Loucy (cell line): ENCODE results near the gene SUCLG2.

ENCODE experiments used
- H2AFZ ChIP-seq: fragments of 200-600 bp; sonication (generic); 2 replicates; pipeline ENCODE4 v1.6.0; 2016; ENCODE audit warnings: antibody characterized with exemption, mild to moderate bottlenecking, low read length, moderate library complexity
- H3F3A ChIP-seq: fragments of 200-600 bp; 2 replicates; pipeline ENCODE4 v1.6.0; 2016; ENCODE audit warnings: antibody characterized with exemption, low read depth, mild to moderate bottlenecking
- H3K27me3 ChIP-seq: fragments of 200-600 bp; sonication (generic); 2 replicates; pipeline ENCODE4 v1.6.1; 2014; ENCODE audit warnings: low read length, mild to moderate bottlenecking; ENCODE audit not compliant: insufficient read depth, poor library complexity, severe bottlenecking
- H3K36me3 ChIP-seq: fragments of 200-600 bp; sonication (generic); 2 replicates; pipeline ENCODE4 v1.6.1; 2016; ENCODE audit warnings: low read length; ENCODE audit not compliant: insufficient read depth
- H3K4me1 ChIP-seq: fragments of 200-600 bp; sonication (generic); 2 replicates; pipeline ENCODE4 v1.5.1; 2014; ENCODE audit warnings: low read length, mild to moderate bottlenecking; ENCODE audit not compliant: insufficient read depth, poor library complexity, severe bottlenecking
- H3K4me2 ChIP-seq: fragments of 200-600 bp; sonication (generic); 2 replicates; pipeline ENCODE4 v1.6.0; 2014; ENCODE audit warnings: antibody characterized with exemption, low read length, low read depth, mild to moderate bottlenecking; ENCODE audit not compliant: poor library complexity, severe bottlenecking
- H3K4me3 ChIP-seq: fragments of 200-600 bp; sonication (generic); 2 replicates; pipeline ENCODE4 v1.5.1; 2014; ENCODE audit warnings: low read length, mild to moderate bottlenecking, mixed read lengths; ENCODE audit not compliant: poor library complexity, severe bottlenecking
- H3K79me2 ChIP-seq: fragments of 200-600 bp; sonication (generic); 2 replicates; pipeline ENCODE4 v1.6.1; 2014; ENCODE audit warnings: low read length; ENCODE audit not compliant: insufficient read depth
- H3K9ac ChIP-seq: fragments of 200-600 bp; sonication (generic); 2 replicates; pipeline ENCODE4 v1.6.0; 2014; ENCODE audit warnings: mild to moderate bottlenecking, low read depth, low read length, moderate library complexity; ENCODE audit not compliant: poor library complexity, severe bottlenecking
- H3K9me2 ChIP-seq: fragments of 200-600 bp; sonication (generic); replicated peaks from 2 replicates; pipeline ENCODE4 v1.6.1; 2016; ENCODE audit warnings: low read depth, low read length, mixed read lengths
- H3K9me3 ChIP-seq: fragments of 200-600 bp; sonication (generic); 2 replicates; pipeline ENCODE4 v1.6.1; 2014; ENCODE audit warnings: mild to moderate bottlenecking, antibody characterized with exemption, low read length, low read depth; ENCODE audit not compliant: insufficient read depth
- H4K20me1 ChIP-seq: fragments of 200-600 bp; sonication (generic); 2 replicates; pipeline ENCODE4 v1.6.0; 2014; ENCODE audit warnings: antibody characterized with exemption, low read length, mild to moderate bottlenecking; ENCODE audit not compliant: insufficient read depth, poor library complexity, severe bottlenecking
- CTCF ChIP-seq: fragments of 200-600 bp; sonication (generic); conservative IDR thresholded peaks from 2 replicates; pipeline ENCODE4 v1.5.1; 2014; ENCODE audit warnings: mild to moderate bottlenecking, antibody characterized with exemption, low read length
- EZH2phosphoT487 ChIP-seq: fragments of 200-600 bp; IDR thresholded peaks from 2 replicates; pipeline ENCODE4 v1.6.1; 2018; ENCODE audit warnings: antibody characterized with exemption, mild to moderate bottlenecking, moderate library complexity, borderline replicate concordance

Gene SUCLG2

GRCh38 chr3:67468511-67468910, 185.9 kb downstream of the SUCLG2 start:
- H3K4me1 ChIP-seq: no peaks in the 10 kb centered on the region
- no peaks in the 10 kb centered on the region for H4K20me1 ChIP-seq
- H3K36me3 ChIP-seq: no peaks in the 10 kb centered on the region
- H3K79me2 ChIP-seq: no peaks in the 10 kb centered on the region
- no peak overlapping the region for H2AFZ ChIP-seq
- no peaks in the 10 kb centered on the region for H3K9me2 ChIP-seq
- H3K9me3 ChIP-seq: no peaks in the 10 kb centered on the region
- no peak overlapping the region for H3K9ac ChIP-seq
- no peaks in the 10 kb centered on the region for H3K27me3 ChIP-seq
- no peak for TF ChIP-seq CTCF
- no peak for TF ChIP-seq EZH2phosphoT487
- no peak overlapping the region for H3K4me3 ChIP-seq
- no peak overlapping the region for H3K4me2 ChIP-seq
- H3F3A ChIP-seq: no peaks in the 10 kb centered on the region

- Histone ChIP-seq H3K9me3 (no peaks in the 10 kb centered on the region), H3K9ac (no peak overlapping the region)
- TF ChIP-seq EZH2phosphoT487: no peak
- no peak for TF ChIP-seq CTCF
These were observed 190.8 kb downstream of the SUCLG2 start for GRCh38 chr3:67463656-67464055.

GRCh38 chr3:67462187-67462586, 192.2 kb downstream of the SUCLG2 start:
- H3K9me3 ChIP-seq: no peaks in the 10 kb centered on the region

More at GRCh38 chr3:67463656-67464055, 190.8 kb downstream of the SUCLG2 start:
- no peak overlapping the region for H3K4me3 ChIP-seq
- H3K79me2 ChIP-seq: no peaks in the 10 kb centered on the region
- H3K4me1 ChIP-seq: no peaks in the 10 kb centered on the region
- no peak overlapping the region for H3K4me2 ChIP-seq
- H3K9me2 ChIP-seq: no peaks in the 10 kb centered on the region
- no peak overlapping the region for H2AFZ ChIP-seq
- H4K20me1 ChIP-seq: no peaks in the 10 kb centered on the region
- H3K27me3 ChIP-seq: no peaks in the 10 kb centered on the region
- no peaks in the 10 kb centered on the region for H3K36me3 ChIP-seq
- H3F3A ChIP-seq: no peaks in the 10 kb centered on the region

More at GRCh38 chr3:67462187-67462586, 192.2 kb downstream of the SUCLG2 start:
- Histone ChIP-seq H3K4me3 (no peak overlapping the region), H4K20me1 (no peaks in the 10 kb centered on the region), H3K79me2 (no peaks in the 10 kb centered on the region), H3F3A (no peaks in the 10 kb centered on the region), H3K4me1 (no peaks in the 10 kb centered on the region), H3K4me2 (no peak overlapping the region), H3K36me3 (no peaks in the 10 kb centered on the region), H3K27me3 (no peaks in the 10 kb centered on the region), H3K9ac (no peak overlapping the region), H3K9me2 (no peaks in the 10 kb centered on the region), H2AFZ (no peak overlapping the region)
- TF ChIP-seq CTCF (no peak), EZH2phosphoT487 (no peak)
